Endothelial cell of umbilical vein (primary cell): ENCODE results near the gene JADE1. TPM values are rescaled to one million over a fixed set of nuclear protein-coding genes. Genes with fewer than 3 reads are reported as not detected.

Source experiments
- BruUV-seq: library from RNA; stranded (reverse); fragments of 400-500 nt; replicated peaks from 2 replicates; lab custom pipeline; 2021; lab: Mats Ljungman, UMichigan
- CTCF ChIA-PET: fragments of 300-600, 350-600 bp; sonication (Branson Sonifier 250); formaldehyde crosslinking; loops from one replicate; lab custom pipeline; 2021; ENCODE audit warnings: antibody characterized with exemption, inconsistent platforms; lab: Charles Lee
- POLR2A ChIA-PET: fragments of 300-600, 350-600 bp; sonication (Branson Sonifier 250); formaldehyde crosslinking; loops from one replicate; lab custom pipeline; 2021; ENCODE audit warnings: antibody characterized with exemption, inconsistent platforms; lab: Charles Lee
- DNase-seq: peaks from one replicate; pipeline ENCODE4 v3.0.0-alpha.2; 2011; ENCODE audit warnings: low read depth, low spot score
- FAIRE-seq: peaks from 2 replicates; lab custom pipeline; 2011; peaks lifted over from hg19 to GRCh38; lab: Jason Lieb, UNC
- H2AFZ ChIP-seq: 2 replicates; pipeline ENCODE4 v1.6.0; 2012; ENCODE audit warnings: low read depth, low read length, control low read depth, inconsistent platforms
- H3K27ac ChIP-seq: 2 replicates; pipeline ENCODE4 v1.5.1; 2011; ENCODE audit warnings: low read depth, mild to moderate bottlenecking, control low read depth, low read length, moderate library complexity; ENCODE audit not compliant: insufficient read depth
- H3K27me3 ChIP-seq, 2 experiments: 2 replicates each; pipeline versions ENCODE4 v1.6.0 to v1.6.1; 2011; ENCODE audit warnings: low read length in 2 of 2, mixed read lengths in 1 of 2; ENCODE audit not compliant: control insufficient read depth in 2 of 2, insufficient read depth in 2 of 2
- H3K36me3 ChIP-seq, 2 experiments: 2 replicates in 1 of 2; 3 replicates in 1 of 2; pipeline ENCODE4 v1.5.1; 2011; ENCODE audit warnings: low read length in 2 of 2, mild to moderate bottlenecking in 1 of 2, moderate library complexity in 1 of 2; ENCODE audit not compliant: control insufficient read depth in 2 of 2, insufficient read depth in 2 of 2; ENCODE audit errors: extremely low read depth in 1 of 2
- H3K4me1 ChIP-seq: 3 replicates; pipeline ENCODE4 v1.5.1; 2011; ENCODE audit warnings: mild to moderate bottlenecking, low read length; ENCODE audit not compliant: control insufficient read depth, insufficient read depth; ENCODE audit errors: extremely low read depth
- H3K4me2 ChIP-seq: 2 replicates; pipeline ENCODE4 v1.6.1; 2011; ENCODE audit warnings: low read length, control low read depth, mixed read lengths; ENCODE audit not compliant: insufficient read depth
- H3K4me3 ChIP-seq, 3 experiments: fragments of 200-600 bp in 1 of 3; sonication (generic), shearing (Covaris generic) in 1 of 3; replicated peaks in 1 of 3; 2 replicates each; pipeline ENCODE4 v1.5.1; 2011 to 2016; ENCODE audit warnings: control low read depth in 3 of 3, low read length in 3 of 3, mild to moderate bottlenecking in 2 of 3, inconsistent platforms in 1 of 3, low read depth in 1 of 3, moderate library complexity in 1 of 3; ENCODE audit not compliant: insufficient read depth in 1 of 3
- H3K79me2 ChIP-seq: 2 replicates; pipeline ENCODE4 v1.6.0; 2012; ENCODE audit warnings: low read length, inconsistent platforms; ENCODE audit not compliant: control insufficient read depth, insufficient read depth
- H3K9ac ChIP-seq: replicated peaks from 2 replicates; pipeline ENCODE3; 2011; ENCODE audit warnings: low read length, control low read depth; ENCODE audit not compliant: insufficient read depth; ENCODE audit errors: extremely low read depth
- H3K9me1 ChIP-seq: replicated peaks from 3 replicates; pipeline ENCODE4 v1.6.0; 2011; ENCODE audit warnings: mild to moderate bottlenecking, low read length; ENCODE audit not compliant: control insufficient read depth, insufficient read depth; ENCODE audit errors: extremely low read depth
- H3K9me3 ChIP-seq: replicated peaks from 2 replicates; pipeline ENCODE4 v1.5.1; 2012; ENCODE audit warnings: low read length, inconsistent platforms; ENCODE audit not compliant: control insufficient read depth, insufficient read depth
- H4K20me1 ChIP-seq: replicated peaks from 2 replicates; pipeline ENCODE3; 2011; ENCODE audit warnings: mild to moderate bottlenecking, low read length; ENCODE audit not compliant: control insufficient read depth, insufficient read depth; ENCODE audit errors: extremely low read depth
- EZH2 ChIP-seq: IDR thresholded peaks from 2 replicates; pipeline ENCODE4 v1.6.1; 2012; ENCODE audit warnings: borderline replicate concordance, low read depth, mild to moderate bottlenecking, moderate library complexity, low read length, inconsistent platforms; ENCODE audit not compliant: severe bottlenecking
- FOS ChIP-seq: IDR thresholded peaks from 2 replicates; pipeline ENCODE4 v1.6.1; 2011; ENCODE audit warnings: mild to moderate bottlenecking, low read length, moderate library complexity, borderline replicate concordance; ENCODE audit not compliant: insufficient read depth
- GATA2 ChIP-seq: IDR thresholded peaks from 2 replicates; pipeline ENCODE4 v1.7.0; 2011; ENCODE audit warnings: low read depth, mild to moderate bottlenecking, moderate library complexity, mixed read lengths, low read length; ENCODE audit not compliant: insufficient read length, insufficient read depth
- JUN ChIP-seq: IDR thresholded peaks from 2 replicates; pipeline ENCODE4 v1.6.1; 2011; ENCODE audit warnings: borderline replicate concordance, low read depth; ENCODE audit not compliant: insufficient read length, insufficient read depth
- MAX ChIP-seq: IDR thresholded peaks from 2 replicates; pipeline ENCODE4 v1.6.1; 2011; ENCODE audit not compliant: insufficient read depth, insufficient read length
- MYC ChIP-seq: IDR thresholded peaks from one replicate; pipeline ENCODE4 v1.6.1; 2011; ENCODE audit warnings: mild to moderate bottlenecking, low read depth, low read length
- POLR2A ChIP-seq: IDR thresholded peaks from 2 replicates; pipeline ENCODE4 v1.6.1; 2012; ENCODE audit warnings: low read depth, mild to moderate bottlenecking, control low read depth, low read length
- POLR2AphosphoS5 ChIP-seq: IDR thresholded peaks from 2 replicates; pipeline ENCODE4 v1.6.1; 2012; ENCODE audit warnings: low read depth, mild to moderate bottlenecking, control low read depth, low read length, moderate library complexity; ENCODE audit not compliant: insufficient read depth
- dilution Hi-C: fragments of 300-500 bp; cut with MboI; formaldehyde crosslinking; loops from one replicate; pipeline ENCODE4 v1.15.0; 2019; ENCODE audit warnings: low sequenced_read_pairs; ENCODE audit not compliant: extremely low pct_ligation_motif_present
- intact Hi-C: fragments of 100-400 bp; cut with micrococcal nuclease; formaldehyde crosslinking; loops from one replicate; pipeline ENCODE4 v1.10.0; 2022
- polyA plus RNA-seq, 4 experiments: library from polyadenylated mRNA; depleted of rRNA in 3 of 4; stranded (reverse) in 3 of 4; unstranded in 1 of 4; fragments of >200 nt; gene quantifications; 2 replicates each; pipeline versions ENCODE4 v1.2.1 to v1.2.3, GENCODE V29; 2011 to 2012; ENCODE audit warnings: missing spikeins in 1 of 4
- total RNA-seq: library from RNA; stranded (reverse); gene quantifications from 2 replicates; pipeline ENCODE4 v1.2.3, GENCODE V29; 2021

Gene JADE1
- total and polyA plus RNA-seq, 2 donors (not counting 3 experiments of a cell fraction or from before 2014, with no cell fraction given): 13.6 to 45.6 TPM

- dilution Hi-C loops: no loop called here
- H4K20me1 ChIP-seq: no peaks in the 10 kb centered on the region
These were observed 37.7 kb downstream of the JADE1 start for GRCh38 chr4:128847082-128847724.

GRCh38 chr4:128848461-128848860, 39.0 kb downstream of the JADE1 start:
- DNase-seq (no peak), FAIRE-seq (no peak)
- H3K4me3 ChIP-seq: no peak overlapping the region
- H2AFZ ChIP-seq: no peak overlapping the region
- intact Hi-C loops: no loop called here
- peaks cover 11% of the 10 kb centered on the region for H3K79me2 ChIP-seq
- CTCF ChIA-PET: no interaction called here
- no peak overlapping the region for H3K27ac ChIP-seq
- no peaks in the 10 kb centered on the region for H3K9me3 ChIP-seq
- no peak overlapping the region for H3K4me2 ChIP-seq
- no peak overlapping the region for H3K9ac ChIP-seq
- no peak for TF ChIP-seq POLR2AphosphoS5
- no peak for TF ChIP-seq MYC
- no peak for TF ChIP-seq JUN
- H3K9me1 ChIP-seq: no peaks in the 10 kb centered on the region
- peaks cover 32 to 53% of the 10 kb centered on the region in 2 experiments for H3K36me3 ChIP-seq
- dilution Hi-C loops: no loop called here
- BruUV-seq: no TSS peak
- no peaks in the 10 kb centered on the region for H4K20me1 ChIP-seq
- no peaks in the 10 kb centered on the region for H3K27me3 ChIP-seq
- H3K4me1 ChIP-seq: no peaks in the 10 kb centered on the region
- POLR2A ChIA-PET: no interaction called here

More at GRCh38 chr4:128847082-128847724, 37.7 kb downstream of the JADE1 start:
- Histone ChIP-seq H3K27me3 (no peaks in the 10 kb centered on the region), H3K27ac (no peak overlapping the region), H3K36me3 (peaks cover 27 to 55% of the 10 kb centered on the region in 2 experiments), H3K4me1 (no peaks in the 10 kb centered on the region), H3K4me3 (no peak overlapping the region), H3K9ac (no peak overlapping the region), H3K9me1 (no peaks in the 10 kb centered on the region), H2AFZ (no peak overlapping the region), H3K4me2 (no peak overlapping the region), H3K9me3 (no peaks in the 10 kb centered on the region), H3K79me2 (peaks cover 17% of the 10 kb centered on the region)
- POLR2A ChIA-PET: no interaction called here
- intact Hi-C loops: no loop called here
- TF ChIP-seq MAX (no peak), POLR2A (no peak), GATA2 (no peak), POLR2AphosphoS5 (no peak), MYC (no peak), EZH2 (no peak), FOS (no peak)
- DNase-seq (no peak), FAIRE-seq (no peak)
- CTCF ChIA-PET: no interaction called here
- BruUV-seq: no TSS peak
